ENCODE data around the gene SWAP70.

SWAP70 gene

DNA sequence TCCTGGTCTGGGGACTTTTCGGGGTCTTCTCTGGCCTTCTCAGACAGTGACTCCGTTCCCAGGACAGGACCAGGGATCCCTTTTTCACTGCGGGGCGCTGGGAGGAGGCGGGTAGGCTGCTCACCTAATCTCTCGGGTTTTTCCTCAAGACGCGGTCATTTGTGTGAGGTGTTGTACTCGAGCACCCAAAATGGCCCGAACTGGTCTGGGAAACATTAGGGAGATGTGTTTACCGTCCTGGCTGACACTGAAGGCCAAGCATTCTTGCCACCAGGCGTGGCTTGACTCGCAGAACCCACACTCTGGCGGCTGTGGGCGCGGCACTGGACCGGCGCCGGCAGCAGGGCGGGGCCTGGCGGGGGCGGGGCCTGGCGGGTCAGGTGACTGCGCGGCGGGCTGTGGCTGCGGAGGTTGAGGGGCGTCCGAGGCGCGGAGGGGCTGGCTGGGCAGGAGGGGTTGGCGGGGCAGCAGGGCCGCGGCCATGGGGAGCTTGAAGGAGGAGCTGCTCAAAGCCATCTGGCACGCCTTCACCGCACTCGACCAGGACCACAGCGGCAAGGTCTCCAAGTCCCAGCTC lies at the start of gene SWAP70:
Gene SWAP70 (plus strand): TSS at position 379 of the 577 bp plus-strand sequence. CDS start 103 bp downstream, at position 482.
- TF ChIP-seq, protein P1, sequence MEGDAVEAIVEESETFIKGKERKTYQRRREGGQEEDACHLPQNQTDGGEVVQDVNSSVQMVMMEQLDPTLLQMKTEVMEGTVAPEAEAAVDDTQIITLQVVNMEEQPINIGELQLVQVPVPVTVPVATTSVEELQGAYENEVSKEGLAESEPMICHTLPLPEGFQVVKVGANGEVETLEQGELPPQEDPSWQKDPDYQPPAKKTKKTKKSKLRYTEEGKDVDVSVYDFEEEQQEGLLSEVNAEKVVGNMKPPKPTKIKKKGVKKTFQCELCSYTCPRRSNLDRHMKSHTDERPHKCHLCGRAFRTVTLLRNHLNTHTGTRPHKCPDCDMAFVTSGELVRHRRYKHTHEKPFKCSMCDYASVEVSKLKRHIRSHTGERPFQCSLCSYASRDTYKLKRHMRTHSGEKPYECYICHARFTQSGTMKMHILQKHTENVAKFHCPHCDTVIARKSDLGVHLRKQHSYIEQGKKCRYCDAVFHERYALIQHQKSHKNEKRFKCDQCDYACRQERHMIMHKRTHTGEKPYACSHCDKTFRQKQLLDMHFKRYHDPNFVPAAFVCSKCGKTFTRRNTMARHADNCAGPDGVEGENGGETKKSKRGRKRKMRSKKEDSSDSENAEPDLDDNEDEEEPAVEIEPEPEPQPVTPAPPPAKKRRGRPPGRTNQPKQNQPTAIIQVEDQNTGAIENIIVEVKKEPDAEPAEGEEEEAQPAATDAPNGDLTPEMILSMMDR (IDR thresholded peaks at IDR 0.05; ENCODE audit: low read depth, low read length), result peak; percentile 35
- Histone ChIP-seq H3K27ac (peak within 1 kb of the TSS; percentile 56), H3K9me3 (ENCODE audit: severe bottlenecking) (peaks cover 4% of the 10 kb centered on the region), H3K36me3 (peaks cover 5% of the 10 kb centered on the region), H3K4me3 (ENCODE audit: low read depth, low read length) (peak within 1 kb of the TSS; percentile 59), H3K27me3 (ENCODE audit: insufficient read depth, low read depth, severe bottlenecking) (no peaks in the 10 kb centered on the region)
- peak; percentile 88 for DNase-seq

DNA sequence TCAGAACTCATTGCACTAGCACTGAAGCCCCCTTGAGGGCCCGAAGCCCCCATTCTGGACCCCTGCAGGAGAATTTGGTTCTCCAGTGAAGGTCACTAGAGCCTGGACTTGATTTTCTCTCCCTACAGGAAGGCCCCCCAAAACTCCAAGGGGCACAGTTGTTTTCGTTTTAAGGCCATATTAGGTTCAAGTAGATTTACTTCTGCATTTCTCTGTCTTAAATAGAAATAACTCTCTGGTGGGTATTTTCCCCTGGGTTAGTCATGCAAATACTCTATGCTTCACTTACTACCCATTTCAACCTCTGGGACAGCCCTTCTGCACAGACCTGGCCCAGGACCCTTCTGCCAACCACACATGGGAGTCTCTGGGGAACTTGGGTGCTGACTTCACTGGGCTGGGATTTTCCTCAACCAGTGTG lies 48.8 kb upstream of the SWAP70 start:
- DNase-seq, result no peak
- Histone ChIP-seq H3K9me3 (ENCODE audit: severe bottlenecking) (no peaks in the 10 kb centered on the region), H3K27ac (no peak overlapping the region), H3K4me3 (ENCODE audit: low read depth, low read length) (no peak overlapping the region), H3K36me3 (no peaks in the 10 kb centered on the region), H3K27me3 (ENCODE audit: insufficient read depth, low read depth, severe bottlenecking) (no peaks in the 10 kb centered on the region)
- TF ChIP-seq, protein P1 (IDR thresholded peaks at IDR 0.05; ENCODE audit: low read depth, low read length), result no peak

DNA sequence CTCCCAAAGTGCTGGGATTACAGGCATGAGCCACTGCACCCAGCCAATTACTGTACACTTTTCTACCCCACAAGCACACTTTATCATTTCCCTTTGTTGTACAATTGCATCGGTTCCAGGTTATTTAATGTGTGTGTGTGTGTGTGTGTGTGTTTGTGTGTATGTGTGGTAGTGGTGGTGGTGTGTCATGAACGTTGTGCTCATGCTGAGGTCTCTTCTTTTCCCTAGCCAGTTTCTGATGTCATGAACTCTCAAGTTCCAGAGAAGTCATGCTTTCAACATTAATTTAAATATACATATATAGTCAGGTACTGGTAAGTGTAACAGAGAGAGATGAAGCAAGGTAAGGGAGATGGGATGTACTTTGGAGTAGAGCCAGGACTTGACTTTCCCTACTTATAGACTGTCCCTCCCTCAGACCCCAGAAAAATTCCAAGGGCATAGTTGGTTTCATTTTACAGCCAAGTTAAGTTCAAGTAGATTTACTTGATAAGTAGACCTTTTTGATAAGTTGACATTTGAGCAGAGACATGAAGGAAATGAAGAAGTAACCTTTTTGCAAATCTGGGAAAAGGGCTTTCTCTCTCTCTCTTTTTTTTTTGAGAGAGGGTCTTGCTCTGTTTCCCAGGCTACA lies 47.7 kb upstream of the SWAP70 start:
- DNase-seq, result no peak
- H3K27ac ChIP-seq, result no peak overlapping the region
- no peak overlapping the region for H3K4me3 ChIP-seq (ENCODE audit: low read depth, low read length)
- no peaks in the 10 kb centered on the region for H3K9me3 ChIP-seq (ENCODE audit: severe bottlenecking)
- H3K36me3 ChIP-seq, result no peaks in the 10 kb centered on the region
- TF ChIP-seq, protein P1 (IDR thresholded peaks at IDR 0.05; ENCODE audit: low read depth, low read length), result no peak
- H3K27me3 ChIP-seq (ENCODE audit: insufficient read depth, low read depth, severe bottlenecking), result no peaks in the 10 kb centered on the region

DNA sequence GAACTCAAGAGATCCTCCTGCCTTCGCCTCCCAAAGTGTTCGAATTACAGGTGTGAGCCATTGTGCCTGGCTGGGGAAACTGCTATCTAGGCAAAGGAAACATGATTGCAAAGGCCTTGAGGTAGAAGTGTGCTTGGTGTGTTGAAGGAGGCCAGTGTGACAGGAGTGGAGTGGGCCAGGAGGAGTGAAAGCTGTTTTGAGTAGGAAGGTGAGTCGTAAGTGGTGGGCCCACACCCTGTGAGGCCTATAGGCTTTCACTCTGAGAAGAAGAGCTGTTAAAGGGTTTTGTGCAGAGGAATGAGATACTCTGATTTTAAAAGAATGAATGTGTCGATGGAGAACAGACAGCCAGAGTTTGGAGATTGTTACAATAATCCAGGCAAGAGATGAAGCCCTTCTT lies 47.0 kb upstream of the SWAP70 start:
- no peaks in the 10 kb centered on the region for H3K9me3 ChIP-seq (ENCODE audit: severe bottlenecking)
- H3K27ac ChIP-seq, result no peak overlapping the region
- no peak for DNase-seq
- no peaks in the 10 kb centered on the region for H3K36me3 ChIP-seq
- H3K27me3 ChIP-seq (ENCODE audit: insufficient read depth, low read depth, severe bottlenecking), result no peaks in the 10 kb centered on the region
- TF ChIP-seq, protein P1 (IDR thresholded peaks at IDR 0.05; ENCODE audit: low read depth, low read length), result no peak
- H3K4me3 ChIP-seq (ENCODE audit: low read depth, low read length), result no peak overlapping the region

DNA sequence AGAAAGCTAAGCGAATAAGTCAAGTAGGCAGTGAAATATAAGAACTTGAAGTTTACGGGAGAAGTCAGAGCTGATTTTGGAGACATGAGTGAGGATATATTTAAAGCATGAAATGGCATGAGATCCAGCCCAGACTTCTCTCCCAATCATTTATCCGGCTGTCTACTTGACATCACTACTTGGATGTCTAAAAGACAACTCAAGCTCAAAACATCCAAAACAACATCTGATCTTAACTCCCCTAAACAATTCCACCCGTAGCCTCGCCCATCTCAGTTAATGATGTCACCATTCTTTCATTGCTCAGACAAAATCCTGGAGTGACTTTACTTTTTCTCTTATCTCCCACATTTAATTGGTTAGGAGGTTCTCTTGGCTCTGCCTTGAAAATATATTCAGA lies 45.9 kb upstream of the SWAP70 start:
- Histone ChIP-seq H3K4me3 (ENCODE audit: low read depth, low read length) (no peak overlapping the region), H3K27me3 (ENCODE audit: insufficient read depth, low read depth, severe bottlenecking) (no peaks in the 10 kb centered on the region), H3K9me3 (ENCODE audit: severe bottlenecking) (no peaks in the 10 kb centered on the region), H3K27ac (no peak overlapping the region), H3K36me3 (no peaks in the 10 kb centered on the region)
- DNase-seq, result no peak
- TF ChIP-seq, protein P1 (IDR thresholded peaks at IDR 0.05; ENCODE audit: low read depth, low read length), result no peak
